HG03060 (cell line): ENCODE results near the gene MYH15.
"Not testable (repeated sequence)": the region's sequence is repeated elsewhere in the genome, so short reads cannot be mapped to it uniquely, and the experiment has no call there.

Experiments used
- ATAC-seq: cut with Tn5 transposase; IDR thresholded peaks from one replicate; pipeline ENCODE4 v1.9.1; 2021; ENCODE audit warnings: low read depth, moderate number of reproducible peaks; ENCODE audit not compliant: unreplicated experiment

MYH15 gene

DNA sequence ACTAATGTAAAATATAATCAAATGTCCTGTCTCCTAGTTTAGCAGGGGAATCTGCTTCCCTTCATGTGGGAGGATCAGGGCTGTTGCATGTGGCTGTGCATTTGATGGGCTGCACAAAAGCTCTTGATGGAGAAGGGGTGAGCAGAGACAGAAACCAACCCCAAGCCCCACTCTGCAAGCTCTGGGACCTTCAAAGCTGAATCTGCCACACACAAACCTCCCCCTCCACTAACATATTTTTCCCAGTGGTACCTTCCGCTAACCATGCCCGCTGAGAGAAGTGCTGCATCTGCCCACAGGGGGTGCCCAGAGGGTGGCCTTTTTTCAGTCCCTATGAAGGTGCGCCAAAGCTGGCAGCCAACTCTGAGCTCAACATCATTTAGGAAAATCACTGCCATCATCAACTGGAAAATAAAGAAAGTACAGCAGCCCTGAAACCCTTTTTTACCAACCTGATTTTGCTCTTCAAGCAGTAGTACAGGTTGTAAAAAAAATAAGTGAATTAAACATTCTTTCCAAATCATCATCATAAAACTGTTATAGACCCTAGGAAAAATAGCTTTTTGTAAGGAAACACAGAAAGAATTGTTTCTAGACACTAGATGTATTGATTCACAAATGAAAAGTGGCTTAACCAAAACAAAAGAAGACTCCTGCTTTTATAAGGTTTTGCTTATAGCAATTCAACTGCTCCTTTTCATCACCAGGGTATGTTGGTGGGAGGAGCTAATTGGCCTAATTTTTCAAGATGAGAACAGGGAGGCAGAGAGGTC is 117.1 kb downstream of the MYH15 start:
- ATAC-seq, result no peak

DNA sequence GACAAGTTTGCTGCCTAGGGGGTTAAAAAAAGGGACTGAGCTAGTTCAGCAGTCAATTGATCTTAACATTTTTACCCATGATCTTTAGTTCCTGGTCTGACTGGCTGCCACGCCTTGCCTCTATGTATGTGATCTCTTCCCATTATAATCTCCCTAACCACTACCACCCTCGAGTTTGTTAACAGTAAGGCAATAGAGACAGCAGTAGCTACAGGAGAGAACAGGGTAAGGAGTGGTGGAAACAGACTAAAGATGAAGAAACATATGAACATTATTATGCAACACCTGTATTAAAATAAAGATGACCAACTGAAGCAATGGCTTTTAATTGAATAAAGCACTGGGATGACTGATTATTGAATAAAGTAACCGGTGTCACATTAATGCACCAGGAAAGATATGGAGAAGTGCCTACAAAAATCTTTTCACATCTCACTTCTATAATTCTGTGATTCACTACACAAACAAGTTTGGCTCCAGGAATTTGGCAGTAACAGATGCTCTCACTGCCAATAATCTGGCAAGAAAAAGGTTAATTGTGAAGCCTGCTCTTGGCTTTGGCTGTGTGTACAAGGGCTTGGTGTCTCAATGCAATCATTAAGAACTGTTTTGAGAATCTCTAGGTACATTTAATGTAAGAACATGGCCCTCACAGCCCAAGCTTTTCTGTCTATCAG is 118.3 kb downstream of the MYH15 start:
- no peak for ATAC-seq

DNA sequence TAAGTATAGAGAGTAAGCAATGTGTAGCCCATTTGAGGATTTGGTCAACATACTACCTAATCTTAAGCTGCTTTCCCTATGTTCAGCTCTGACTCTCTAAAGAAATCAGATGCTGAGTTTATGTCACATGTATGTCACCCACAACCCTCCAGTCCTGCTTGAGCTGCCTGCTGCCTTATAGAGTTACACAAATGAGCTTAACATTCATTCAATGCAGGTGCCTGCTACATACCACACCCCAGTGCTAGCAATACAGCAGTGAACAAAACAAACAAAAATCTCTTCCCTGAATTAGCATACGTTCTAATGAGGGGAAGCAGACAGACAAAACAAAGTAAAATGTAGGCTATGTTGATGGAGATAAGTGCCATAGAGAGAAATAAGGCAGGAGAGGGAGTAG is 121.0 kb downstream of the MYH15 start:
- ATAC-seq, result no peak

DNA sequence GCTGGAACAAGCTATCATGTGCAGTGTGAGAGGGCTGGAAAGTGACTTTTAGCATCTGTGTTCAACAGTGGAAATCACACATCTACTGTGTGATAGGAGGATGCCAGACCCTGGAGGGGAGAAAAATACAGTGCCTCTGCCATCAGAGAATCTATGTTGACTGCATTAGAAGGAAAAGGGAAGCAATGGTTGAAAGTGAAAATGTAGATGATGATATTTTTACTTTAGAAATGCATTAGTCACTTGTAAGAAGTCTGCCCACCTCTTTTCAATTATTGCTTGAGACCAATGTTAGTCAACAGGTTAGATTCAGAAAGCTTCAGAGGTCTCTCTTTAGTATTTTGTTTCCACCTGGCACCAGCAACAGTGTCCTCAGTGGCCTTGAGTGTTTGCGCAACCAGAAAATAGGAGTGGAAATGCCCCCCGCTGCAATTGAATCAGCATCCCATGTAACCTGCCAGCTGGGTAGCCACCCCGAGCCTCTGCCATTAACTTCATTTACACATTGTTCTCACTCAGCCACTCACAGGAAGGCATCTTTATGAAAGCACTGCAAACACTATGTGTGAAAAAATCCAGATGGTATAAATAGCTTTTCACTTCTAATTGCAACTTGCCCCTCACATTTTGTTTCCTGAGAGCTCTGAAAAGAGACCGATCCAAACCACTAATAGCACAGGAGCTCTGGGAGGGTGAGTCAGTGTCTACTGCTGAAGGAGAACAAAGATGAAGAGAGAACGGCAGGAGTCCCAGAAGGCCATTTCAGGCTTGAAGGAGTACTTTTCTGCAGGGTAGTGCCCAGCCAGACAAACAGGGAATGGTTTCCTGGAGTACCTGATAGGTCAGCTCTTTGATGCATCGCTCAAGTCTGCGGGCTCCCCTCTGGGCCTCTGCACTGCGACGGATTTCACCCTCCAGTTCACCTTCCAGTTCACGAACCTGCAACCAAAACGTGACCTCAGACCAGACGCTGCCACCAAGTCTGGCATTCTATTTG is 122.0 kb downstream of the MYH15 start:
- peak; percentile 82 for ATAC-seq

DNA sequence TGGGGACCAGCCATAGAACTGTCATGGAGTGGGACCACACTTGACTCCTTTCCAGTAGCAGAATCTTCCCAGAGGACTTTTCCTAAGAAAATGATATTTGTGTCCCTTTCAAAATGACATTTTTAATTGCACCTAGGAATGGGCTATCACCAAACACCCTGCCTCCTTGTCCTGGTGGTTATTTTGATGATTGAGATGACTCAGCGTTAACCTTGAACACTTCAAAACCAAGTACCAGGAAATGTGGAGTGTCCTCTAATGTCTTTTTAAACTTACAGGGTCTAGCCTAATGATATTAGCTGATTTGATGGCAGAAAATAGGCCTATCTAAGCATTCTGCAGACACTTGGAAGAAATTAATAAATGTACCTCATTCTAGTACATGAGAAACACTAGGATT is 123.3 kb downstream of the MYH15 start:
- ATAC-seq, result no peak

DNA sequence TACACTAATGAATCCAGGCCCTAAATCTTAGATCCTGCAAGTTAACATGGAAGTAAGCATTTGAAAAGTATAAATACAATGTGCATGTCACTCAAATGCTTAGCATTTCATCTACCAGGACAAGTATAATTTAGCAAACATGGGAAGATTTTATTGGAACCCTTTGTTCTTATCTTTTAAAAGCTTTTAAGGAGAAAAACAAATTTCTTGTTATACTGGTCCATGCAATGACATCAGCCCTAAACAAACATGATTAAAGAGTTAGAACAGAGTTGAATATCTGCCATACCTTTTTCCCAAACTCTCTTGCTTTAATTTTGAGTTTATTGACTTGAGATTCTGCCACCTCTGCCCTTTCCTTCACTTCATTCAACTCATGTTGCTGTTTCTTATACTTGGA is 127.1 kb downstream of the MYH15 start:
- ATAC-seq, result no peak

DNA sequence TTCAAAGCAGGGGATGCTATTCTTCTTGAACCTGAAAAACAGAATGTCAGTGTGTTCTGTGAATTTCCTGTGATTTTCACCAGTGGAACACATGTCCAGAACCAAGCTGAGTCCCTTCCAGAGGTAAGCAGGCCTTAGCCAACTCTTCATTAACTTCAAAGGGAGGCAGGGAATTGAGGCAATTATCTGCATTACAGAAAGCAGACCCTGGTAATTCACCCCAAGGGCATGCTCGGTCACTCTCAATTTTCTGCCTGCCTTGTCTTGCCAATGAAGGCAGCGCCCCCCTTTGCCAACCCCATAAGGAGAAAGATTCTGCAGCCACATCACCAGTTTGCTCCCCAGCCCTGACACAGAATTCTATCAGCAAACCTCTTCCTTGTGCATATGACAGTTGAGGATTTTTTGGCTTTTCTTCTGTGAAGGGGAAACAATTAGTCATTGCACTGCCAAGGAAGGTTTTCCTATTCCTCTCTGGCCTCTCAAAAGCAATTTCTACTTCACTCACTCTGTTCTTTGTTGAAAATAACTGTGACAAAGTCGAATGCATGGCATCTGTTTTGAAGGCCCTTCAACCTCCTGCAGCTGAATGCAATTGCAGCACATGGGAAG is 128.8 kb downstream of the MYH15 start:
- ATAC-seq, result no peak

DNA sequence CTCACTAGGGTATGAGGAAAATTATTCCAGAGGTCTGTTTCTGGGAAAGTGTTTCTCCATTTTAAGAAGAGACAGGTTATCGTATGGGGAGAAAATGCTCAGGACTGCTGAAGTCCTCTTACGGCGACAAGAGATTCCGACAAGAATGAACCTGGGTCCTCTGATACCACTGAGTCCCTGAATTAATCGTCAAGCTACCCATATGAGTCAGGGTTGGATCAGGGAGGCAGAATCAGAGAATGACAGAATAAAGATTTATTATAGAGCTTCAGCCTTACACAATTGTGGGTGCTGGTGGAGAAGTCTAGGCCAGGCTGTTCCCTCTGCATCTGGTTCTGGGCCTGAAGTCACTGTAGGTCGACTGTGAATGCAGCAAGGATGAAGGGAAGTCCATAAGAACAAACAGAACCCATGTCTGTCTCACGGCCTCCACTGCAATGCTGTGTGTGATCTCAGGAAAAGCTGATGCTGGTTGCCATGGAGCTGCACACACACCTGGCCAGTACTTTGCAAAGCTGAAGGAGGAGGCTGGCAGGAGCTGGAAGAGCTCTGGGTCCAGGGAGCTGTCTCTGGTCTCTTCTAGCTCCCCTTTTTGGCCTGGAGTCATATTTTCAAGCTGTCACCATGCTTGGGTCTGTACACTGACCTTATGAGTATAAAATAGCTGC is 130.1 kb downstream of the MYH15 start:
- no peak for ATAC-seq

DNA sequence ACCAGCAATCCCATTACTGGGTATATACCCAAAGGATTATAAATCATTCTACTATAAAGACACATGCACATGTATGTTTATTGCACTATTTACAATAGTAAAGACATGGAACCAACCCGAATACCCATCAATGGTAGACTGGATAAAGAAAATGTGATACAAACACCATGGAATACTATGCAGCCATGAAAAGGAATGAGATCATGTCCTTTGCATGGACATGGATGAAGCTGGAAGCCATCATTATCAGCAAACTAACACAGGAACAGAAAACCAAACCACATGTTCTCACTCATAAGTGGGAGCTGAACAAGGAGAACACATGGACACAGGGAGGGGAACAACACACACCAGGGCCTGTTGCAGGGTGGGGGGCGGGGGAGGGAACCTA is 131.4 kb downstream of the MYH15 start:
- not testable (repeated sequence) for ATAC-seq

DNA sequence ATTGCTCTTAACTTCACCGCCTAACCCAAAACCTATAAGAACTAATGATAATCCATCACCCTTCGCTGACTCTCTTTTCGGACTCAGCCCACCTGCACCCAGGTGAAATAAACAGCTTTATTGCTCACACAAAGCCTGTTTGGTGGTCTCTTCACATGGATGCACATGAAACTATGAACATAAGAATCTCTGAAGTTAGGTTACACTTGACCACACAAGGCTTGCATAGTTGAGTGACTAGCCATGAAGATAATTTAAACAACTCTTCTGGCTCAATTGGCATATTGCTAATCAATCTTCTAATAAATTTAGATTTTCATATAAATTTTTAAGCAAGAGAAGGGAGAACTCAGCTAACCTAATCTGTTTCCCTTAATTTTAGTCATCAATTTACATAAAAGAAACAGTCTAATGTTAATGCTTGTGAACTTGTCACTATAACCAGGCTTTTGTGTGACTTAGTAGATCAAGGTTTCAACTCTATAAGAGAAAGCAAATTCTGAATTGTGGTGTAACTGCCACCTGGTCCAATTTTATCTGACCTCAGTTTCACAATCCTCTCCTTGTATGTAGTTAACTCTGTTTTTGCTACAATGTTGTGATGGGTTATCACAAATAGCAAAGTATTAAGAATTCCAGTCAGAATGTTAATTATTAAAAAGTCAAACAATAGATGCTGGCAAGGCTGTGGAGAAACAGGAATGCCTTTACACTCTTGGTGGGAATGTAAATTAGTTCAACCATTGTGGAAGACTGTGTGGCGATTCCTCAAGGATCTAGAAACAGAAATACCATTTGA is 132.0 kb downstream of the MYH15 start:
- no peak for ATAC-seq

DNA sequence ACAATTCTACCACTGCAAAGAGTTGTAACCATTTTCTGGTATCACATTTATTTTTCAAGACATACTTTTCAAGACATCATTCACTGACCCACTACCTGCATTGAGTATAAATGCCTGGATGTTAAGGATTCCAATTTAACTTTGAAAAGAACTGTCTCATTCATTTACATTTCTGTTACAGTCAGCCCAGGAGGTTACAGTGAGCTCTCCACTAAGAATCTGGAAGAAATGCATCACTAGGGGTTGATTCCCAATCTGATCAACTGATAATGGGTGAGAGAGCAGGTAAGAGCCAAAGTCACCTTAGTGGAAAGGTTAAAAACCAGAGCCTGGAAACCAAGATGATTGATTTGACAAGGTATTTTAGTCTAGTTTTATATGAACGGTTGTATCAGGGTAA is 133.0 kb downstream of the MYH15 start:
- no peak for ATAC-seq

DNA sequence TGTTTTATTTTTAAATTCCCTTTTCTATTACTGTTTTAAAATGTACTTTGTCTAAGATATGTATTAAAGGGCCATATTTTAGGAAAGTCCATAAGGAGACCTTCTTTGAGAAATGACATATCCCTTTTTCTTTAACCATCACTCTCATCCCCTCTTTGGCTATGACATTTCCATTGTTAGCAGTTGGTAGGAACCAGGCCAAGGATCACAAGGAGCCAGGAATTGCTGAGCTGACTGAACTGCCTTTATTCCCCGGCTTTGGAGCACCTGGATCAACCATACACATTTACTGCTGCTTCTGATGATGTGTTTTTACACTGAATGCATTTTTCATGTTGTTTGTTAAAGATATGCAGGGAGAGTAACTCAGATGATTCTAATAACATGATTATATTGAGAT is 134.4 kb downstream of the MYH15 start:
- no peak for ATAC-seq

DNA sequence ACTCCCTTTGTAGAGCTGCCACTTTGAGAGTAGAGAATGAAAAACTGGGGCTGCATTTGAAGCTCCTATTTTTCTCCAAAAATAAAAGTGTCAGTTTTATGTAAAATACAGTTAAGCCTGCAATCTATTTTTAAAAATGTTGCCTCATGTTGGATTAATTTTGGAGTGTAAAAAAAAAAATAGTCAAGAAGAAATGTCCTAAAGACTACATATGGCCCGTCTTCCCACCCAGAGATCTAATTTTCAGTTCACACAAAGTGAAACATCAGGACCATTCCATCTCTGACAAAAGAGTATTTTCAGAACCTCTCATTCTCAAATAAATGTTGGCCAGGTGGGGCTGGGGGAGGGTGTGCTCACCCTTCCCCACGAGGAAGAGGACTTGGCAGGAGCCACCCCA is 151.4 kb downstream of the MYH15 start:
- ATAC-seq, result no peak

DNA sequence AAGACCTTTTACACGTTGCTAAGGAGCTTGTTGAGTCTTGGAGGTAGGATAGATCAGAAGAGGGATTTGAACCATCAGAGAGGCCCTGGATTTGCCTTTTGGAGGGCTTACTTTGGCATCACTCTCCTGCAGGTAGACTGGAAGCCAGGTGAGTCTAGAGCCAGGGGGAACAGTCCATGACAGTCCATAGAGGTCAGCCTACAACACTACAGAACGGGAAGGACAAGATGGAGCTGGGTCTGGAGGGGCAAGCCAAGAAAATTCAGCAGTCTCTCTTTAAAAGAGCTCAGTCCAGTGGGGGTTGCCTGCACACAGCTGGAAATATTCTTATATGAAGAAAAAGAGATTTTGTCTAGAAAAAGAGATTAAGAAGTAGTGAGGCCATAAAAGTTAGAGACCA is 153.4 kb downstream of the MYH15 start:
- ATAC-seq, result no peak

DNA sequence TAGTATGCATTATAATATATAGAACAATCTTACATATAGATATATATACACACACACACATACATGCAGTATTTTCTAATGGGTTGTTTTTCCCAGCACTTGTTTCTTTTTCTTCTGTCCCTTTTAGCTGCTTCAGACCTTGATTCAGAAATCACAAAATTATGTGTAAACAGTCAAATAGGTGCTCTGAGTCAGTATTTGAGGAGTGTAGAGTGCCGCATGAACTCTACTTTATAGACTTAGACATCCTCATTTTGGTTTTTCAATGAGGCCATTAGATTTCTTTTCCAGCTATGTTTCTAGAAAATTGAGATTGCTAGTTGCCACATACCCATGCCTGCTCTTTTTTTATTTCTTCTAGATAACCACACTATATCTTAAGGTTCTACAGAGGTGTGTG is 155.8 kb downstream of the MYH15 start:
- no peak for ATAC-seq

DNA sequence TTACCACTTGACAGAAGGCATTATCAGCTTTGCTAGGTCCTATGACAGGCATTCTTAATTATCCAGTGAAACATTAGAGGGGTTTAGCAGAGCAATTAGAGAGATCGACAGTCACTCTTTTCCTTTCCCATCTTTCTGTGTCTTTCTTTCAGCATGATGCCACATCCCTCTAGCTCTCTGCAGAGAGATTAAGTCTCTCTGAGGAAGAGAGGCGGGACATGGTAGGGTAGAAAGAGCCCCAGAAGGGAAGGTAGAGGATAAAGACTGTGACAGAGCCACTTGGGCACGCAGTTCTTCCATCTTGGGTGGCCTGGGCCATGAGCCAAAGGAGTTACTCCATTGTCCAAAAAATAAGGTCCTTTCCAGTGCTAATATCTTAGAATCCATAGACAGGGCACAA is 158.2 kb downstream of the MYH15 start:
- ATAC-seq, result no peak

DNA sequence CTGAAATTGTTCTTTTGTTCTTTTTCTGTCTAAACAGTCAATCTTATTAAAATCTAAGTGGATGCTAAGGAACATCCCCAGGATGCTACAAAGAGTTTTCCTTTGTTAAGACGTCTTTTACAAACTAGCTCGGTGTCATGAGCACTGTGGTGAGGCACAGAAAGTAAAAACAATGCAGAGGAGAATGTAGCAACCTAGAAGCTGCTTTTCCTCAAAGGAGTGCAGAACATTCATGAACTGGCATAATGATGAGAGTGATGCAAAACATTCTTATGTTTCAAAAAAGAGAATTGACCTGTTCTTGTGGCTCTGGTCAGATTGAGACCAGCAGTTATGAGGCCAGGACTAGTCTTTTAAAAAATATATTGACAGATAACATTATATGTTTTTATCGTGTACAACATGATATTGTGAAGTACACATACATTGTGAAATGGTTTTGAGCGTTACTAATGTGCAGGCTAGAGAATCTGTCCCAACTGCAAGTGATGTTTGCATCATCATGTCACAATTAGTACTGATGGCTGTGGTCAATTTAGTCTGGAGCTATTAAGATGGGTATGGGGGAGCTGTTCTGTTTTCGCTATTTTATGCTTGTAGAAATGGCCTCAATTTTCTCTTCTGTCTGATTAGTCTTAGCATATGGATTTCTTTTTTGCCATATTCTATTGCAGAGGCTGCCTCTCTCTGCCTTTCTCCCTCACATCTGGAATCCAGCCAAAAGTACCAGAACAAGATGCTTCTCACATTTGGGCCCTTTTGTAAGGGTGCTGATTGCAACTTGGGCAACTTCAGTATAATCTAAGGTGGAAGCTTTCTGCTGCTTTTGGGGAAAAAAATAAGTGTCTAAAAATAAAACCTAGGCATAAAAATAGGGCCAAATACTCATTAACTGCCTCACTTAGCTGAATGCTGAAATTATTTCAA is 163.8 kb downstream of the MYH15 start:
- no peak for ATAC-seq

DNA sequence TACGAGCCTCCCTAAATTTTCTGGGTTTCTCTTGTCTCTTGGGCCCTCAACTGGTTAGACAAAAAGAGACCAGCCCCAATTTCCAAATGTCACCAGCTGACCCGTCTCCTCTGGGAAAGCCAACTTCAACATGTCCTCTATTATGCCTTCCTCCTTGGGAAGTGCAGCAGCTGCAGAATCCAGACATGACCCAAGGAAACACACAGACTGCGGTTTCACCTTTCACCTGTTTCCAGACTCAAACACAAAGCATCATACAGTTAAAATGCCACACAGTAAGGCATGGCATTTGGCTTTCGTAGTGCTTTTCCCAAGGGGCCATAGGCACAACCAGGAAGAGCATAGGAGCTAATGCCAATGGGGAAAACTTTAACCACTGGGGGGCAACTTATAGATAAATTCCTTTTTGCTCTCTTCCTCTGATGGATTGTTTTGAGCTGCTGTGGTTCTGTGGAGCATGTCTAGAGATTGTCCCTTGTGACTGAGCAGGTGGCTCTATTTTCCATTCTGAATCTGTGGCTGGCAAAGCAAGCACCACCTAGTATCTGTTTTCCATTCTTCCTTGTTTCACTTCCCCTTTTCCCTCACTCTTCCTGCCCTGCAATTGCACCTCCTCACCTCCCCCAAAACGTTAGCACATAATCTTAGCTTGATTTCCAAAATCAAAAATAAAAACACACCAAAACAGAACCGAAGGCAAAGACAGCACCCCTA is 164.7 kb downstream of the MYH15 start:
- no peak for ATAC-seq
